Right lobe of liver (tissue), 6 donors: ENCODE results near the gene UQCRHL. TPM values are rescaled to one million over a fixed set of nuclear protein-coding genes. Genes with fewer than 3 reads are reported as not detected.

Experiments
- ATAC-seq, 4 donors: fragments of 200-7000 bp; cut with Tn5 transposase; one replicate each; pipeline ENCODE4 v1.9.1; 2020; ENCODE audit warnings: mild to moderate bottlenecking in 4 of 4, moderate library complexity in 4 of 4
- DNase-seq, 3 donors: peaks; one replicate each; pipeline ENCODE4 v3.0.0-alpha.2; 2020
- H3K27ac ChIP-seq, 3 donors: fragments of 200-600 bp; one replicate each; pipeline ENCODE4 v1.8.0; 2022
- H3K27me3 ChIP-seq, 2 donors: fragments of 200-600 bp; one replicate each; pipeline ENCODE4 v1.8.0; 2022
- H3K36me3 ChIP-seq, 4 donors: fragments of 200-600 bp; sonication (generic) in 1 of 4; one replicate each; pipeline versions ENCODE4 v1.5.1 to v1.8.0; 2017 to 2022; ENCODE audit warnings: control low read depth in 1 of 4
- H3K4me1 ChIP-seq, 4 donors: fragments of 200-600 bp; sonication (generic) in 1 of 4; one replicate each; pipeline versions ENCODE4 v1.5.1 to v1.8.0; 2017 to 2022; ENCODE audit warnings: control low read depth in 1 of 4
- H3K4me3 ChIP-seq, 3 donors: fragments of 200-600 bp; one replicate each; pipeline ENCODE4 v1.8.0; 2022
- H3K9me3 ChIP-seq, 4 donors: fragments of 200-600 bp; sonication (generic) in 1 of 4; one replicate each; pipeline versions ENCODE4 v1.5.1 to v1.8.0; 2017 to 2022; ENCODE audit warnings: control low read depth in 1 of 4
- POLR2A ChIP-seq: fragments of 450-650 bp; IDR thresholded peaks from one replicate; pipeline ENCODE4 v1.6.1; 2017; ENCODE audit warnings: antibody characterized with exemption, mild to moderate bottlenecking
- WGBS: methylation state at CpG from one replicate; pipeline ENCODE4 v1.1.6; 2018; ENCODE audit warnings: low coverage, low lambda C conversion rate; ENCODE audit not compliant: insufficient coverage; ENCODE audit errors: missing lambda C conversion rate; 5-methylcytosine and 5-hydroxymethylcytosine counted together
- intact Hi-C, 2 donors: fragments of 100-400 bp; cut with DNase I; formaldehyde crosslinking; loops; one replicate each; pipeline versions ENCODE4 v1.11.2 to v1.14.1; 2022
- total RNA-seq, 6 experiments: library from RNA; depleted of rRNA in 2 of 6; stranded (reverse); fragments of >200 nt in 2 of 6; fragmentation: NEBNext Ultra II Directional in 3 of 6; extraction: Animal tissue kit (Norgen Biotek cat#: 25700) in 3 of 6; gene quantifications; one replicate each; pipeline versions ENCODE4 v1.1.0 to v1.2.4, GENCODE V29; 2016 to 2023
- TF ChIP-seq, protein P1 (sequence below), 4 donors: fragments of 200-600 bp in 3 of 4; fragments of 450-650 bp in 1 of 4; IDR thresholded peaks; one replicate each; pipeline versions ENCODE4 v1.5.1 to v1.8.0; 2016 to 2022; ENCODE audit warnings: antibody characterized with exemption in 4 of 4, mild to moderate bottlenecking in 2 of 4
- donor health status: DM: no; HTN: yes; CAD: no.
- donor health status: DM: no; HTN: no; CAD: no.
- donor health status: DM: no; HTN: no; CAD: no.
- donor health status: DM: no; HTN: yes; CAD: no.
- donor health status: DM: no; HTN: yes; CAD: no.

The UQCRHL gene
- total RNA-seq, 6 experiments from 2014 or later, result 0.42 to 1.1 (median 0.51) TPM

DNA sequence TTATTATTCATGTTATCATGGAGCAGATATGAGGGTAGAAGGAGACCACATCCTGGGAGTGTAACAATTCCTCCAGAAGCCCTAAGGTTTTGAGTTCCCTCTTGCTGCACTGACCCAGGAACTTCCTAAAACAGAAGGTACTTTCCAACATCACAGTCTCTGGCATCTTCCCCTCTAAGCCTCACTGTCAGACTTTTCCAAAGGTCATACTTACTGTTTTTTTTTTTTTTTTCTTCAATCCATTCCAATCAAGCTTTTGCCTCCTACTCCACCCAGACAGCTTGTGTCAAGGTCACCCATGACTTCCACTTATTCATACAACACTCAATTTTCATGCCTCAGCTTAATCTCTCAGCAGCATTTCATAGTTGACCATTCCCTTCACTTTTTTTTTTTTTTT, 18.4 kb upstream of the UQCRHL start:
- intact Hi-C loops, result no loop called here
- Histone ChIP-seq H3K4me1 (peaks cover 0 to 9% (median 0%) of the 10 kb centered on the region in 4 donors), H3K27ac (peak overlapping the region in 1 of 3 donors; percentile 40), H3K4me3 (no peak overlapping the region), H3K36me3 (no peaks in the 10 kb centered on the region), H3K27me3 (no peaks in the 10 kb centered on the region), H3K9me3 (no peaks in the 10 kb centered on the region)
- no peak for TF ChIP-seq POLR2A
- TF ChIP-seq, protein P1, sequence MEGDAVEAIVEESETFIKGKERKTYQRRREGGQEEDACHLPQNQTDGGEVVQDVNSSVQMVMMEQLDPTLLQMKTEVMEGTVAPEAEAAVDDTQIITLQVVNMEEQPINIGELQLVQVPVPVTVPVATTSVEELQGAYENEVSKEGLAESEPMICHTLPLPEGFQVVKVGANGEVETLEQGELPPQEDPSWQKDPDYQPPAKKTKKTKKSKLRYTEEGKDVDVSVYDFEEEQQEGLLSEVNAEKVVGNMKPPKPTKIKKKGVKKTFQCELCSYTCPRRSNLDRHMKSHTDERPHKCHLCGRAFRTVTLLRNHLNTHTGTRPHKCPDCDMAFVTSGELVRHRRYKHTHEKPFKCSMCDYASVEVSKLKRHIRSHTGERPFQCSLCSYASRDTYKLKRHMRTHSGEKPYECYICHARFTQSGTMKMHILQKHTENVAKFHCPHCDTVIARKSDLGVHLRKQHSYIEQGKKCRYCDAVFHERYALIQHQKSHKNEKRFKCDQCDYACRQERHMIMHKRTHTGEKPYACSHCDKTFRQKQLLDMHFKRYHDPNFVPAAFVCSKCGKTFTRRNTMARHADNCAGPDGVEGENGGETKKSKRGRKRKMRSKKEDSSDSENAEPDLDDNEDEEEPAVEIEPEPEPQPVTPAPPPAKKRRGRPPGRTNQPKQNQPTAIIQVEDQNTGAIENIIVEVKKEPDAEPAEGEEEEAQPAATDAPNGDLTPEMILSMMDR (IDR thresholded peaks at IDR 0.05), result no peak
- DNase-seq (no peak), ATAC-seq (peak in 2 of 4 donors; percentile 54 to 76)

DNA sequence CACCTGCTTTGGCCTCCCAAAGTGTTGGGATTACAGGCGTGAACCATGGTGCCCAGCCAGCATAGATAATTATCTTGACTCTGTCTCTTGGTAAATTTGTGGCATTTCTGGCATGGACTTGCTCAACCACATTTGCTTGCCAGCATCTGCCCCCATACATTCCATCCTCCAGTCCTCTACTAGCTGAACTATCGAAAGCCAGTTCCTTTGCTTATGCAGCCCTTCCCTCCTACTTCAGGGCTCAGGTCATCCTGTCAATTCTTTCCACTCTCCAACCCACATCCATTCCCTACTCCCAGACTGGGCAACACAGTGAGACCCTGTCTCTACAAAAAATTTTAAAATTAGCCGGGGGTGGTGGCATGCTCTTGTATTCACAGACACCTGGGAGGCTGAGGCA, 13.0 kb upstream of the UQCRHL start:
- H3K27me3 ChIP-seq, result no peaks in the 10 kb centered on the region
- WGBS, result 72% methylated on average over 2 of the region's 3 CpGs
- no peaks in the 10 kb centered on the region for H3K9me3 ChIP-seq
- TF ChIP-seq, protein P1 (IDR thresholded peaks at IDR 0.05), result no peak
- no peak for DNase-seq
- intact Hi-C loops, result no loop called here
- no peak overlapping the region for H3K4me3 ChIP-seq
- H3K27ac ChIP-seq, result no peak overlapping the region
- H3K36me3 ChIP-seq, result no peaks in the 10 kb centered on the region
- no peak for ATAC-seq
- H3K4me1 ChIP-seq, result peaks cover 0 to 11% (median 0%) of the 10 kb centered on the region in 4 donors

DNA sequence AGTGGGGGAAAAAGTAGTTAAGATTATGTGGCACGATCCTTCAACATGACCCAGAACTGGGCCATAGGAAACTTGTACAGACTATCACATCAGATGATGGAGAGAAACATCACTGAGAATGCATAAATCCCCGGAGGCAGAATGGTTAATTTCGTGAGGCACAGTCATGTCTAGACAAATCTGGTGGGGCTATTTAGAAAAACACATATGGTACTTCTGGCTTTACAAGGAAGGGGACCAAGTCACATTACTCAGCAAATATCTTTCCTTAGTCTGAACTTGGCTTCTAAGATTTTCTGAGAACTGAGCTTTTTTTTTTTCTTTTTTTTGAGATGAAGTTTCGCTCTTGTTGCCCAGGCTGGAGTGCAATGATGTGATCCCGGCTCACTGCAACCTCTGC, 9.2 kb upstream of the UQCRHL start:
- no peak for DNase-seq
- 95% methylated on average over 4 of the region's 5 CpGs for WGBS
- intact Hi-C loops, result loop anchor here in 1 of 2 donors (5.0 kb wide), 1 partner anchor 176 kb away; no protein-coding TSS in a partner anchor

GRCh38 chr1:15810073-15810472, 2.6 kb upstream of the UQCRHL start:
- Histone ChIP-seq H3K9me3 (no peaks in the 10 kb centered on the region), H3K4me1 (no peaks in the 10 kb centered on the region), H3K27me3 (no peaks in the 10 kb centered on the region), H3K36me3 (no peaks in the 10 kb centered on the region), H3K27ac (no peak overlapping the region), H3K4me3 (no peak overlapping the region)
- ATAC-seq, result no peak
- no peak for DNase-seq
- no peak for TF ChIP-seq POLR2A
- TF ChIP-seq, protein P1 (IDR thresholded peaks at IDR 0.05), result no peak
- intact Hi-C loops, result no loop called here
- WGBS, result 67% methylated on average over 1 of the region's 1 CpG

More for the DNA sequence above, 9.2 kb upstream of the UQCRHL start:
- Histone ChIP-seq H3K36me3 (no peaks in the 10 kb centered on the region), H3K27ac (no peak overlapping the region), H3K4me3 (no peak overlapping the region), H3K27me3 (no peaks in the 10 kb centered on the region), H3K4me1 (peaks cover 0 to 14% (median 0%) of the 10 kb centered on the region in 4 donors), H3K9me3 (no peaks in the 10 kb centered on the region)
- ATAC-seq, result no peak
- TF ChIP-seq, protein P1 (IDR thresholded peaks at IDR 0.05), result no peak
- TF ChIP-seq POLR2A, result no peak

DNA sequence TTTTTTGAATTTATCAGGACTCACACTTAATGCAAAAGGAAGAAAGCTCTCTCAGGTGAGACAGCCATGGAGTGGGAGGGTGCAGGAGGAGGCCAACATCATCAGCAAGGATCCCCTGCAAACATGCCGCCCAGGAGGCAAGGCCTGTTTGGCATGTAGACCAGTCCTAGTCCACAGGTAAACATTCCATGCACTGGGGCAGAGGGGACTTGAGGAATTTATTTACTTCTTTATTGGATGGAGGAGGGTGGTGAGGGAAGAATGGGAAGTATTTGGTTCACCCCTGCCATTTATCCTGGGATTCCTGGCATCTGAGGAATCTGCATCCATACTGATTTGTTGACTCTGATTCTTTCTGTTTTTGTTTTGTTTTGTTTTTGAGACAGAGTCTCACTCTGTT, 1.5 kb upstream of the UQCRHL start:
- 67% methylated on average over 1 of the region's 1 CpG for WGBS
- TF ChIP-seq, protein P1 (IDR thresholded peaks at IDR 0.05), result no peak
- no peak for TF ChIP-seq POLR2A
- no peak overlapping the region for H3K27ac ChIP-seq
- no peaks in the 10 kb centered on the region for H3K27me3 ChIP-seq
- intact Hi-C loops, result loop anchor here in 1 of 2 donors (5.0 kb wide), 1 partner anchor 183 kb away; no protein-coding TSS in a partner anchor
- H3K9me3 ChIP-seq, result no peaks in the 10 kb centered on the region
- no peaks in the 10 kb centered on the region for H3K4me1 ChIP-seq
- H3K4me3 ChIP-seq, result no peak overlapping the region
- H3K36me3 ChIP-seq, result no peaks in the 10 kb centered on the region
- DNase-seq (no peak), ATAC-seq (no peak)
